GM13977 (cell line): ENCODE results near the gene ACOT7.

Experiments
- DNase-seq: peaks from one replicate; pipeline ENCODE4 v3.0.0; 2012; ENCODE audit warnings: low spot score
- in situ Hi-C: fragments of 300-500 bp; cut with MboI; formaldehyde crosslinking; loops from one replicate; pipeline ENCODE4 v1.12.0; 2022; ENCODE audit warnings: low sequenced_read_pairs, low pct_unique_long_range_greater_than_20kb, mixed read lengths, inconsistent platforms; ENCODE audit not compliant: unreplicated experiment
- TF ChIP-seq, protein P1 (sequence below): IDR thresholded peaks from 2 replicates; pipeline ENCODE4 v1.5.1; 2012; ENCODE audit warnings: mild to moderate bottlenecking, control low read depth; ENCODE audit not compliant: insufficient read depth; ENCODE audit errors: extremely low read depth, missing control alignments

ACOT7 gene

DNA sequence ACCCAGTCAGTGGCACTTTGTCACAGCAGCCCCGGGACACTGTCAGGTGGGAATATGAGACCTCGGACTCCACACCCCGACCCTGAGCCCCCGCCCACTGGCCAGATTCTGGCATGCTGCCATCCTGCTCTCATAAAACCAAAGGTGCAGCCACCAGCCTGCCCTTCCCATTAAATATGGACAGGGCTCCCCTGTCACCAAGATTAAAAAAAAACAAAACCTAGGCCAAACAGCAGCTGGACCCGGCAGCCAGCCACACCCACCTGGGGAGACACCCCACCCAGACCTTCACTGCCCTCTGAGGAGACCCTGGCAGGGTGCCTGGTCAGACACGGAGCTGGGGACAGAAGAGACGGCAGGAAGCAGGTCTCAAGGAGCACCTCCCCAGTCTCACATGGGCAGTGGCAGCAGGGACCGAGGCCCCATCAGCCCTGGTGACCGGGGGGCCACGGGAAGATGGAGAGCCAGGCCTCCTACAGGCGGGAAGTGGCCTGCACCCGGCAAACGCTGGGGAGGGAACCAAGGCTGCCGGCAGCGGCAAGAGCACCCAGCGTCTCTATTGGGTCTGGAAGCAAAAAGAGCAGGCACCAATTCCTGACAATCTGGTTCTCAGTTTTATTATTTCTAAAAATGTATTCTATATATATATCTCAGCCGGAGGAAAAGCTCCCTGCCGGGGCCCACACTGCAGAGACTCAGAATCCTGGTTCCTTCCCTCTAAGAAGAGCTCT, 61.9 kb downstream of the ACOT7 start:
- in situ Hi-C loops: no loop called here
- DNase-seq: no peak
- TF ChIP-seq, protein P1, sequence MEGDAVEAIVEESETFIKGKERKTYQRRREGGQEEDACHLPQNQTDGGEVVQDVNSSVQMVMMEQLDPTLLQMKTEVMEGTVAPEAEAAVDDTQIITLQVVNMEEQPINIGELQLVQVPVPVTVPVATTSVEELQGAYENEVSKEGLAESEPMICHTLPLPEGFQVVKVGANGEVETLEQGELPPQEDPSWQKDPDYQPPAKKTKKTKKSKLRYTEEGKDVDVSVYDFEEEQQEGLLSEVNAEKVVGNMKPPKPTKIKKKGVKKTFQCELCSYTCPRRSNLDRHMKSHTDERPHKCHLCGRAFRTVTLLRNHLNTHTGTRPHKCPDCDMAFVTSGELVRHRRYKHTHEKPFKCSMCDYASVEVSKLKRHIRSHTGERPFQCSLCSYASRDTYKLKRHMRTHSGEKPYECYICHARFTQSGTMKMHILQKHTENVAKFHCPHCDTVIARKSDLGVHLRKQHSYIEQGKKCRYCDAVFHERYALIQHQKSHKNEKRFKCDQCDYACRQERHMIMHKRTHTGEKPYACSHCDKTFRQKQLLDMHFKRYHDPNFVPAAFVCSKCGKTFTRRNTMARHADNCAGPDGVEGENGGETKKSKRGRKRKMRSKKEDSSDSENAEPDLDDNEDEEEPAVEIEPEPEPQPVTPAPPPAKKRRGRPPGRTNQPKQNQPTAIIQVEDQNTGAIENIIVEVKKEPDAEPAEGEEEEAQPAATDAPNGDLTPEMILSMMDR: no peak

DNA sequence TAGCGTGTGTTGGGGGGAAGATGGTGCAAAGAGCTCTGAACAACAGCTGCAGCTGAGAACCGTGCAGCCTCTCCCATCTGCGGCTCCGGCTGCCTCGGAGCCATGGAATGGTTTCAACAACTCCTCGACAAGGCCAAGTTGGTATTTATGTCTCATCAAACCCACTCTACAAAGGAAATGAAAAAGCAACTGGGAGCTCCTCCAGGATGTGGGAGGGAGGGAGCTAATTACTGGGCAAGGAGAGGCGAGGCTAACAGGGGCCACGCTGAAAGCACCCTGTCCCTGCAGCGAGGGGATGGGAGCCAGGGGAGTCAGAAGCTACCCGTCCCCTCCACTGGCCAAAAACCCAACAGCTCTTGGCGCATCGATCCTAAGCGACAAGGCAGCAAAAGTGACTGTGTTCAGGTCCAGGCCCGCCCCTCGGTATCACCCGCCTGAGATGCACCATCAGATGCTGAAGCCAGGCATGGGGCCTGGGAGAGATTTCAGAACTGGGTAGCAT, 63.1 kb downstream of the ACOT7 start:
- no peak for DNase-seq
- in situ Hi-C loops: no loop called here
- TF ChIP-seq, protein P1: no peak

DNA sequence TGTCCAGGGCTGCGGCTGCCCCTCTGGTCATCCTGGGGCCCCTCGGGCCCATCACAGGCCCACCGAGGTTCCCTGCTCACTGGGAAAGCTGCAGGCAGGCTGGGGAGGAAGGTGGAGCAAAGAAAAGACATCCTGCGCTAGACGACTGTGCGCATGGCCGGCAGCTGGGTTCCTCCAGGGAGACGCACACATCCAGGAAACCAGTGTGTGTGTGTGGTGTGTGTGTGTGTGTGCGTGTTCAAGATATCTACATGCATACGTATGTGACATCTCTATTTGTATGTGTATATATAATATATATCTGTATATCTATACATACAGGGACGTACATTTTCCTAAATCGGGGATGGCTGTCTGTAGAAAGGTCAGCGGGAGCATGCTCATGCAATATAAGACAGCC, 63.7 kb downstream of the ACOT7 start:
- TF ChIP-seq, protein P1: no peak
- DNase-seq: no peak
- in situ Hi-C loops: no loop called here

DNA sequence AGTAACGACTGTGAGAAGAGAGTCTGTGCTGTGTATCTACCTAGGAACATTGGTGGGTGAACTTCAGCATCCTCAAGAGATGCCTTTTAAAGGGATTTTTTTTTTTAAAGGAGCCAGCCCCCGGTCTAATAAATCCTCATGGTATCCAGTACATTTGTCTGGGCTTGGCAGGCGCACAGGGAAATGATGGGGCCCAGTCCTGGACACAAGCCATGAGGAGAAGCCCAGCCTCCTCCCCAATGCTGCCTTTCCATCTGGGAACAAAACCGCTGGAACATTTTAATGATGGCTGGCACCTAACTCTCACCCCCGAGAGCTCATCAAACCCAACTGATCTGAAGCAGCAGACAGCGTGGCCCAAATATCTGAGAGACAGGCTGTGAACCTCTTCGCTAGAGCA, 64.2 kb downstream of the ACOT7 start:
- TF ChIP-seq, protein P1: no peak

DNA sequence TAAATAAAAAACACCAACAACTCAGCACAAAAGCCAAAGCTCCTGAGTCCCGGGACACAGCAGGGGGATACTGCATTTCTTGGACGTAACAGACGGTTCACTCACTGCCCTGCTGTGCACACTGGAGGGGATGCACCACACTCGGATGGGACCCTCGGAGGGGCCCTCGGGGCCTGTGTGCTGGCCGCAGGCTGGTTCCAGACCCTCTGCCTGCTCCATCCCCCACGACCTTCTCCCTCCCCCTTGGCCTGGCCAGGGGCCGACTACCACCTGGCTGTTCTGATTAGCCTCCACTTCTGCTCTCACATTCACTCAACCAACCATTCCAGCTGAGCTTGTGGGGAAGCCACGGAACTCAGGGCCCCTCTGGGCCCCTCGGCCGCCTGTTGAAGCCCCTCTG, 64.9 kb downstream of the ACOT7 start:
- no peak for DNase-seq
- in situ Hi-C loops: no loop called here
- TF ChIP-seq, protein P1: no peak

More for the DNA sequence above, 64.2 kb downstream of the ACOT7 start:
- no peak for DNase-seq
- in situ Hi-C loops: no loop called here

DNA sequence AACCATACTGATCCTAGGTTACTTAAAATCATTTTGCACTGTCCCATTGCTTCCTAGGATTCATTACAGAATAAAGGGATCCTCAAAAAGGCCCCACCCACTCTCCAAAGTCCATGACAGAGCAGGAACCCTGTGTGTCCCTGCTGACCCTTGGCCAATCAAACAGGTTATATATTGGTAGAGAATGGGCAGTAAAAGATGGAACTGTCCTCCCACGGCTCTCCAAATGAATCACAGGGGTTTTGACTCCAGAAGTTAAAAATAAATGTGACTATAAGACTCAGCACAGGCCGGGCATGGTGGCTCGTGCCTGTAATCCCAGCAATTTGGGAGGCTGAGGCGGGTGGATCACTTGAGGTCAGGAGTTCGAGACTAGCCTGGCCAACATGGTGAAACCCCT, 65.5 kb downstream of the ACOT7 start:
- TF ChIP-seq, protein P1: no peak
- DNase-seq: no peak
- in situ Hi-C loops: no loop called here
